Renal pelvis (tissue), 4 donors: Measurements from ENCODE around the gene RAB8B. TPM values are rescaled to one million over a fixed set of nuclear protein-coding genes. Genes with fewer than 3 reads are reported as not detected.
A peak's percentile ranks its signal among the peaks of the same experiment; 100 is the strongest.
"Not testable (repeated sequence)": the region's sequence is repeated elsewhere in the genome, so short reads cannot be mapped to it uniquely, and the experiment has no call there.

Source experiments
- DNase-seq: peaks from one replicate; pipeline ENCODE4 v3.0.0-alpha.2; 2013
- polyA plus RNA-seq, 3 donors: library from polyadenylated mRNA; unstranded; fragments of 120-200 nt; gene quantifications; one replicate each; pipeline ENCODE4 v1.2.1, GENCODE V29; 2013; ENCODE audit not compliant: insufficient read length in 3 of 3

The RAB8B gene
- polyA plus RNA-seq, 3 donors = 24.8 to 31.6 (median 29.3) TPM

GRCh38 chr15:63232943-63233342 lies 43.5 kb downstream of the RAB8B start:
- DNase-seq = no peak

GRCh38 chr15:63233667-63234423 lies 44.4 kb downstream of the RAB8B start:
- DNase-seq = no peak

GRCh38 chr15:63234451-63234870 lies 45.1 kb downstream of the RAB8B start:
- DNase-seq = no peak

GRCh38 chr15:63236272-63236671 lies 46.9 kb downstream of the RAB8B start:
- no peak for DNase-seq

- not testable (repeated sequence) for DNase-seq
These were observed 47.7 kb downstream of the RAB8B start for GRCh38 chr15:63237086-63237485.

GRCh38 chr15:63238171-63238570 lies 48.8 kb downstream of the RAB8B start:
- DNase-seq = no peak

- DNase-seq = no peak
These were observed 49.4 kb downstream of the RAB8B start for GRCh38 chr15:63238796-63239195.

- no peak for DNase-seq
These were observed 50.7 kb downstream of the RAB8B start for GRCh38 chr15:63240109-63240508.

- no peak for DNase-seq
These were observed 51.9 kb downstream of the RAB8B start for GRCh38 chr15:63241316-63241715.

- no peak for DNase-seq
These were observed 53.7 kb downstream of the RAB8B start for GRCh38 chr15:63243101-63243500.

- DNase-seq = no peak
These were observed 54.4 kb downstream of the RAB8B start for GRCh38 chr15:63243776-63244175.

- no peak for DNase-seq
These were observed 55.0 kb downstream of the RAB8B start for GRCh38 chr15:63244399-63244798.

- DNase-seq = no peak
These were observed 55.7 kb downstream of the RAB8B start for GRCh38 chr15:63244976-63245645.

- no peak for DNase-seq
These were observed 57.5 kb downstream of the RAB8B start for GRCh38 chr15:63246691-63247469.

- no peak for DNase-seq
These were observed 61.0 kb downstream of the RAB8B start for GRCh38 chr15:63250312-63250965.

GRCh38 chr15:63251701-63252100 lies 62.3 kb downstream of the RAB8B start:
- no peak for DNase-seq

- DNase-seq = no peak
These were observed 62.9 kb downstream of the RAB8B start for GRCh38 chr15:63252292-63252691.

- no peak for DNase-seq
These were observed 65.6 kb downstream of the RAB8B start for GRCh38 chr15:63254991-63255390.

GRCh38 chr15:63255489-63255990 lies 66.1 kb downstream of the RAB8B start:
- no peak for DNase-seq

GRCh38 chr15:63256433-63257274 lies 67.2 kb downstream of the RAB8B start:
- peak; percentile 47 for DNase-seq

GRCh38 chr15:63258658-63259057 lies 69.3 kb downstream of the RAB8B start:
- DNase-seq = no peak
